Measurements from ENCODE around the gene FBRSL1.

FBRSL1 gene

GRCh38 chr12:132451172-132451835, 38.6 kb upstream of the FBRSL1 start:
- TF ChIP-seq REST (IDR thresholded peaks at IDR 0.05; ENCODE audit: insufficient read depth in 1 of 2, low read depth in 2 of 2, low read length in 2 of 2) (no peak), SIN3A (IDR thresholded peaks at IDR 0.05; ENCODE audit: borderline replicate concordance, insufficient read depth, low read length) (no peak), POLR2AphosphoS5 (IDR thresholded peaks at IDR 0.05; ENCODE audit: low read depth, low read length) (no peak), TAF1 (IDR thresholded peaks at IDR 0.05; ENCODE audit: borderline replicate concordance, insufficient read depth, low read length) (no peak), FOXP2 (optimal IDR thresholded peaks at IDR 0.05; ENCODE audit: borderline replicate concordance, extremely low read depth, extremely low read length, insufficient read depth) (no peak)

- no peak for TF ChIP-seq FOXP2 (optimal IDR thresholded peaks at IDR 0.05; ENCODE audit: borderline replicate concordance, extremely low read depth, extremely low read length, insufficient read depth)
- no peak for TF ChIP-seq TAF1 (IDR thresholded peaks at IDR 0.05; ENCODE audit: borderline replicate concordance, insufficient read depth, low read length)
- TF ChIP-seq POLR2AphosphoS5 (IDR thresholded peaks at IDR 0.05; ENCODE audit: low read depth, low read length) = no peak
- no peak for TF ChIP-seq REST (IDR thresholded peaks at IDR 0.05; ENCODE audit: insufficient read depth in 1 of 2, low read depth in 2 of 2, low read length in 2 of 2)
- no peak for TF ChIP-seq SIN3A (IDR thresholded peaks at IDR 0.05; ENCODE audit: borderline replicate concordance, insufficient read depth, low read length)
Observed at GRCh38 chr12:132451836-132452195, 38.1 kb upstream of the FBRSL1 start.

GRCh38 chr12:132452596-132453350, 37.2 kb upstream of the FBRSL1 start:
- TF ChIP-seq REST (IDR thresholded peaks at IDR 0.05; ENCODE audit: insufficient read depth in 1 of 2, low read depth in 2 of 2, low read length in 2 of 2) (no peak), POLR2AphosphoS5 (IDR thresholded peaks at IDR 0.05; ENCODE audit: low read depth, low read length) (no peak), FOXP2 (optimal IDR thresholded peaks at IDR 0.05; ENCODE audit: borderline replicate concordance, extremely low read depth, extremely low read length, insufficient read depth) (no peak), TAF1 (IDR thresholded peaks at IDR 0.05; ENCODE audit: borderline replicate concordance, insufficient read depth, low read length) (no peak), SIN3A (IDR thresholded peaks at IDR 0.05; ENCODE audit: borderline replicate concordance, insufficient read depth, low read length) (no peak)

GRCh38 chr12:132453361-132454192, 36.4 kb upstream of the FBRSL1 start:
- TF ChIP-seq REST (IDR thresholded peaks at IDR 0.05; ENCODE audit: insufficient read depth in 1 of 2, low read depth in 2 of 2, low read length in 2 of 2) = no peak
- no peak for TF ChIP-seq SIN3A (IDR thresholded peaks at IDR 0.05; ENCODE audit: borderline replicate concordance, insufficient read depth, low read length)
- TF ChIP-seq FOXP2 (optimal IDR thresholded peaks at IDR 0.05; ENCODE audit: borderline replicate concordance, extremely low read depth, extremely low read length, insufficient read depth) = no peak
- no peak for TF ChIP-seq POLR2AphosphoS5 (IDR thresholded peaks at IDR 0.05; ENCODE audit: low read depth, low read length)
- no peak for TF ChIP-seq TAF1 (IDR thresholded peaks at IDR 0.05; ENCODE audit: borderline replicate concordance, insufficient read depth, low read length)

Data from PFSK-1 (cell line).